Astrocyte (in vitro differentiated cells and primary cell): ENCODE data around the gene AKAP12. TPM values are rescaled to one million over a fixed set of nuclear protein-coding genes. Genes with fewer than 3 reads are reported as not detected.

Source experiments
- DNase-seq: peaks from one replicate; pipeline ENCODE4 v3.0.0-alpha.2; 2010; ENCODE audit warnings: low read depth
- FAIRE-seq: peaks from 2 replicates; lab custom pipeline; 2011; peaks lifted over from hg19 to GRCh38; lab: Jason Lieb, UNC
- H2AFZ ChIP-seq: 2 replicates; pipeline ENCODE4 v1.6.0; 2012; ENCODE audit warnings: low read depth, low read length, inconsistent platforms
- H3K27ac ChIP-seq: 2 replicates; pipeline ENCODE4 v1.5.1; 2011; ENCODE audit warnings: low read depth, low read length, inconsistent platforms
- H3K27me3 ChIP-seq: 2 replicates; pipeline ENCODE4 v1.6.0; 2011; ENCODE audit warnings: low read length, inconsistent platforms; ENCODE audit not compliant: insufficient read depth
- H3K36me3 ChIP-seq: 2 replicates; pipeline ENCODE4 v1.5.1; 2011; ENCODE audit warnings: low read length, inconsistent platforms; ENCODE audit not compliant: insufficient read depth
- H3K4me1 ChIP-seq: 2 replicates; pipeline ENCODE4 v1.5.1; 2011; ENCODE audit warnings: low read length, inconsistent platforms; ENCODE audit not compliant: insufficient read depth
- H3K4me2 ChIP-seq: 2 replicates; pipeline ENCODE4 v1.6.0; 2012; ENCODE audit warnings: low read length, inconsistent platforms
- H3K4me3 ChIP-seq: 2 replicates; pipeline ENCODE4 v1.5.1; 2011; ENCODE audit warnings: low read depth, mild to moderate bottlenecking, low read length, inconsistent platforms; ENCODE audit not compliant: insufficient read depth
- H3K79me2 ChIP-seq: 2 replicates; pipeline ENCODE4 v1.6.0; 2012; ENCODE audit warnings: mild to moderate bottlenecking, low read length, inconsistent platforms; ENCODE audit not compliant: insufficient read depth
- H3K9ac ChIP-seq: 2 replicates; pipeline ENCODE4 v1.6.0; 2012; ENCODE audit warnings: mild to moderate bottlenecking, low read length, inconsistent platforms
- H3K9me3 ChIP-seq: 2 replicates; pipeline ENCODE4 v1.5.1; 2012; ENCODE audit warnings: low read depth, mild to moderate bottlenecking, low read length, inconsistent platforms; ENCODE audit not compliant: insufficient read depth
- H4K20me1 ChIP-seq: 2 replicates; pipeline ENCODE4 v1.6.0; 2012; ENCODE audit warnings: low read length, inconsistent platforms; ENCODE audit not compliant: insufficient read depth
- H3K27ac Mint-ChIP-seq: one replicate; pipeline ENCODE4 v1.8.0; 2021; ENCODE audit warnings: mild to moderate bottlenecking, mixed read lengths; ENCODE audit not compliant: unreplicated experiment
- H3K27me3 Mint-ChIP-seq: one replicate; pipeline ENCODE4 v1.8.0; 2021; ENCODE audit warnings: low read depth, mixed read lengths; ENCODE audit not compliant: unreplicated experiment
- H3K36me3 Mint-ChIP-seq: one replicate; pipeline ENCODE4 v1.8.0; 2021; ENCODE audit warnings: low read depth, mixed read lengths; ENCODE audit not compliant: unreplicated experiment
- H3K4me1 Mint-ChIP-seq: one replicate; pipeline ENCODE4 v1.8.0; 2021; ENCODE audit warnings: low read depth, mixed read lengths; ENCODE audit not compliant: unreplicated experiment
- H3K4me3 Mint-ChIP-seq: one replicate; pipeline ENCODE4 v1.8.0; 2021; ENCODE audit warnings: mild to moderate bottlenecking, moderate library complexity, mixed read lengths; ENCODE audit not compliant: unreplicated experiment
- H3K9me3 Mint-ChIP-seq: one replicate; pipeline ENCODE4 v1.8.0; 2021; ENCODE audit warnings: mild to moderate bottlenecking, mixed read lengths; ENCODE audit not compliant: unreplicated experiment
- CTCF ChIP-seq: IDR thresholded peaks from 2 replicates; pipeline ENCODE4 v1.5.1; 2011; ENCODE audit warnings: low read depth, mild to moderate bottlenecking, inconsistent platforms, low read length, moderate library complexity; ENCODE audit not compliant: insufficient read depth
- EZH2 ChIP-seq: IDR thresholded peaks from 2 replicates; pipeline ENCODE4 v1.6.1; 2012; ENCODE audit warnings: mild to moderate bottlenecking, low read length, inconsistent platforms; ENCODE audit not compliant: insufficient read depth
- total RNA-seq: library from RNA; stranded (reverse); gene quantifications from 2 replicates; pipeline ENCODE4 v1.2.1, GENCODE V29; 2021

The AKAP12 gene
- total RNA-seq, 1 donor from 2014 or later = 115 TPM

GRCh38 chr6:151324488-151324825 is 84.7 kb downstream of the AKAP12 start:
- peak overlapping the region; percentile 58 for H3K4me3 Mint-ChIP-seq
- FAIRE-seq (no peak), DNase-seq (no peak)
- Histone ChIP-seq H4K20me1 (peaks cover under 1% of the 10 kb centered on the region), H3K9me3 (no peaks in the 10 kb centered on the region), H3K27ac (peak overlapping the region; percentile 77), H3K79me2 (peaks cover 93% of the 10 kb centered on the region), H3K36me3 (no peaks in the 10 kb centered on the region), H3K27me3 (no peaks in the 10 kb centered on the region), H3K4me3 (no peak overlapping the region), H3K4me2 (peak overlapping the region; percentile 94), H3K4me1 (peaks cover 21% of the 10 kb centered on the region), H2AFZ (no peak overlapping the region), H3K9ac (peak overlapping the region; percentile 91)
- TF ChIP-seq CTCF (no peak), EZH2 (no peak)
- no peaks in the 10 kb centered on the region for H3K27me3 Mint-ChIP-seq
- H3K4me1 Mint-ChIP-seq = peaks cover 12% of the 10 kb centered on the region
- H3K9me3 Mint-ChIP-seq = no peaks in the 10 kb centered on the region
- H3K36me3 Mint-ChIP-seq = peaks cover 6% of the 10 kb centered on the region
- peak overlapping the region; percentile 85 for H3K27ac Mint-ChIP-seq

- Mint-ChIP-seq H3K4me3 (peak overlapping the region; percentile 78), H3K9me3 (no peaks in the 10 kb centered on the region), H3K4me1 (peaks cover 12% of the 10 kb centered on the region), H3K27me3 (no peaks in the 10 kb centered on the region), H3K36me3 (peaks cover 5% of the 10 kb centered on the region), H3K27ac (peak overlapping the region; percentile 58)
- Histone ChIP-seq H3K9ac (peak overlapping the region; percentile 91), H3K4me1 (peaks cover 27% of the 10 kb centered on the region), H3K79me2 (peaks cover 93% of the 10 kb centered on the region), H4K20me1 (peaks cover 9% of the 10 kb centered on the region), H3K9me3 (no peaks in the 10 kb centered on the region), H3K36me3 (no peaks in the 10 kb centered on the region), H3K4me3 (peak overlapping the region; percentile 83), H3K4me2 (peak overlapping the region; percentile 94), H2AFZ (peak overlapping the region; percentile 8), H3K27ac (peak overlapping the region; percentile 77), H3K27me3 (no peaks in the 10 kb centered on the region)
- no peak for TF ChIP-seq EZH2
- TF ChIP-seq CTCF = no peak
- no peak for FAIRE-seq
- peak; percentile 55 for DNase-seq
Observed at GRCh38 chr6:151325075-151326050, 85.6 kb downstream of the AKAP12 start.
